ENCODE measurements around the gene IRF2BPL. TPM values are rescaled to one million over a fixed set of nuclear protein-coding genes. Genes with fewer than 3 reads are reported as not detected.

The IRF2BPL gene
- total RNA-seq, 6 experiments from 2014 or later, result 11.7 to 18.1 (median 13.7) TPM

GRCh38 chr14:77007183-77007974 is 21.1 kb downstream of the IRF2BPL start:
- Histone ChIP-seq H3K9me3 (no peaks in the 10 kb centered on the region), H3K4me1 (peaks cover 0 to 74% (median 29%) of the 10 kb centered on the region in 4 donors), H3K27ac (peak overlapping the region in 2 of 3 donors; percentile 87 to 95), H3K4me3 (no peak overlapping the region), H3K36me3 (no peaks in the 10 kb centered on the region), H3K27me3 (no peaks in the 10 kb centered on the region)
- WGBS (ENCODE audit: insufficient coverage, low coverage, low lambda C conversion rate, missing lambda C conversion rate), result 47% methylated on average over 12 of the region's 18 CpGs
- no peak for TF ChIP-seq CTCF (IDR thresholded peaks at IDR 0.05)
- peak in 2 of 3 donors; percentile 59 to 60 for DNase-seq
- peak in 2 of 4 donors; percentile 3 to 18 for ATAC-seq
- intact Hi-C loops (cut with DNase I), result no loop called here

GRCh38 chr14:77006132-77006531 is 22.4 kb downstream of the IRF2BPL start:
- DNase-seq (peak in 2 of 3 donors; percentile 60 to 64), ATAC-seq (no peak)
- intact Hi-C loops (cut with DNase I), result no loop called here
- no peaks in the 10 kb centered on the region for H3K9me3 ChIP-seq
- H3K36me3 ChIP-seq, result no peaks in the 10 kb centered on the region
- H3K4me3 ChIP-seq, result no peak overlapping the region
- no peaks in the 10 kb centered on the region for H3K27me3 ChIP-seq
- peaks cover 0 to 74% (median 29%) of the 10 kb centered on the region in 4 donors for H3K4me1 ChIP-seq
- H3K27ac ChIP-seq, result peak overlapping the region in 1 of 3 donors; percentile 95
- WGBS (ENCODE audit: insufficient coverage, low coverage, low lambda C conversion rate, missing lambda C conversion rate), result 62% methylated on average over 8 of the region's 9 CpGs
- no peak for TF ChIP-seq CTCF (IDR thresholded peaks at IDR 0.05)
- no peak for TF ChIP-seq POLR2A (IDR thresholded peaks at IDR 0.05)

GRCh38 chr14:77005559-77005958 is 22.9 kb downstream of the IRF2BPL start:
- no peak for DNase-seq
- Histone ChIP-seq H3K27ac (peak overlapping the region in 1 of 3 donors; percentile 95), H3K9me3 (no peaks in the 10 kb centered on the region), H3K36me3 (no peaks in the 10 kb centered on the region), H3K4me3 (no peak overlapping the region), H3K4me1 (peaks cover 0 to 68% (median 29%) of the 10 kb centered on the region in 4 donors), H3K27me3 (no peaks in the 10 kb centered on the region)
- WGBS (ENCODE audit: insufficient coverage, low coverage, low lambda C conversion rate, missing lambda C conversion rate), result 83% methylated on average over 2 of the region's 3 CpGs
- no peak for ATAC-seq
- TF ChIP-seq POLR2A (IDR thresholded peaks at IDR 0.05), result no peak
- no peak for TF ChIP-seq CTCF (IDR thresholded peaks at IDR 0.05)
- intact Hi-C loops (cut with DNase I), result no loop called here

- Histone ChIP-seq H3K27ac (peak overlapping the region; percentile 39 to 73 (median 39)), H3K9me3 (no peaks in the 10 kb centered on the region), H3K36me3 (no peaks in the 10 kb centered on the region), H3K27me3 (no peaks in the 10 kb centered on the region), H3K4me1 (peaks cover 0 to 66% (median 29%) of the 10 kb centered on the region in 4 donors), H3K4me3 (no peak overlapping the region)
- intact Hi-C loops (cut with DNase I), result no loop called here
- DNase-seq (no peak), ATAC-seq (no peak)
- 48% methylated on average over 4 of the region's 9 CpGs for WGBS (ENCODE audit: insufficient coverage, low coverage, low lambda C conversion rate, missing lambda C conversion rate)
- no peak for TF ChIP-seq CTCF (IDR thresholded peaks at IDR 0.05)
- no peak for TF ChIP-seq POLR2A (IDR thresholded peaks at IDR 0.05)
These were observed 23.6 kb downstream of the IRF2BPL start for GRCh38 chr14:77004711-77005460.
